ENCODE measurements around the gene ZSCAN23. TPM values are rescaled to one million over a fixed set of nuclear protein-coding genes. Genes with fewer than 3 reads are reported as not detected.

The ZSCAN23 gene
- total and polyA plus RNA-seq, 2 of the 8 experiments (the other 6 are each of a cell fraction or from before 2014, with no cell fraction given): 0.74 to 5.3 TPM

- Histone ChIP-seq H3K23ac (ENCODE audit: insufficient read length) (no peak overlapping the region), H3K14ac (ENCODE audit: insufficient read length) (no peak overlapping the region), H3K79me1 (ENCODE audit: low read depth, low read length) (no peaks in the 10 kb centered on the region), H2BK15ac (ENCODE audit: low read length) (no peak overlapping the region), H3K79me2 (ENCODE audit: control insufficient read depth in 1 of 2, insufficient read depth in 2 of 2, low read length in 2 of 2) (no peaks in the 10 kb centered on the region), H3K4me3 (ENCODE audit: extremely low read depth in 1 of 4, insufficient read depth in 2 of 4, low read depth in 3 of 4, low read length in 4 of 4) (peak overlapping the region; percentile 69 to 80 (median 76)), H2AK5ac (ENCODE audit: low read depth, low read length) (no peak overlapping the region), H3K27ac (ENCODE audit: low read depth, low read length) (no peak overlapping the region), H3K36me3 (ENCODE audit: control insufficient read depth in 2 of 4, insufficient read depth in 4 of 4, low read length in 3 of 4) (no peaks in the 10 kb centered on the region), H3K18ac (ENCODE audit: extremely low read depth, low read length) (no peak overlapping the region; the same call in 1 of the 2 replicates), H3K23me2 (ENCODE audit: low read depth, low read length) (peaks cover 7% of the 10 kb centered on the region), H3K56ac (replicated peaks; ENCODE audit: insufficient read length, low read depth, low read length) (no peak overlapping the region), H2BK120ac (replicated peaks; ENCODE audit: low read depth, low read length) (no peak overlapping the region), H3K4me1 (replicated peaks in 1 of 4; ENCODE audit: control insufficient read depth in 3 of 4, insufficient read depth in 4 of 4, low read length in 3 of 4) (peaks cover 0 to 6% (median 2%) of the 10 kb centered on the region in 4 experiments; a peak in 2 of 7 replicates), H2BK20ac (ENCODE audit: low read length) (no peak overlapping the region), H3K9ac (replicated peaks in 1 of 4; ENCODE audit: extremely low read depth in 1 of 4, low read depth in 3 of 4, low read length in 3 of 4) (peak overlapping the region in 1 of 4 experiments; percentile 61; a peak in 2 of 7 replicates), H4K8ac (ENCODE audit: extremely low read depth, insufficient read depth, low read length) (no peak overlapping the region), H3K4me2 (ENCODE audit: insufficient read depth in 1 of 2, low read depth in 2 of 2, low read length in 2 of 2) (peak overlapping the region; percentile 74 to 91), H2BK5ac (ENCODE audit: low read depth, low read length) (no peak overlapping the region), H2AFZ (ENCODE audit: low read length) (peak overlapping the region; percentile 54; the same call in 1 of the 2 replicates), H4K5ac (ENCODE audit: insufficient read length, low read depth, low read length) (no peak overlapping the region), H2BK12ac (ENCODE audit: low read depth, low read length) (no peak overlapping the region; the same call in 1 of the 2 replicates), H3K4ac (replicated peaks; ENCODE audit: insufficient read length, low read depth, low read length) (no peak overlapping the region), H3K9me3 (ENCODE audit: insufficient read depth in 2 of 2, low read depth in 1 of 2, low read length in 1 of 2) (no peaks in the 10 kb centered on the region), H4K91ac (replicated peaks; ENCODE audit: insufficient read length, low read length) (no peak overlapping the region), H3K27me3 (replicated peaks in 1 of 4; ENCODE audit: control insufficient read depth in 3 of 4, extremely low read depth in 1 of 4, insufficient read depth in 3 of 4, low read length in 3 of 4) (peaks cover 0 to 2% (median 0%) of the 10 kb centered on the region in 4 experiments; a peak in 2 of 7 replicates), H4K20me1 (replicated peaks in 1 of 2; ENCODE audit: control insufficient read depth in 1 of 2, insufficient read depth in 2 of 2, low read length in 2 of 2) (no peaks in the 10 kb centered on the region)
- FAIRE-seq (peak; percentile 77), DNase-seq (ENCODE audit: low read depth in 1 of 2, low spot score in 2 of 2) (peak; percentile 33 to 72)
- 6% methylated on average over 14 of the region's 14 CpGs; no CpG with 5 or more reads in 1 of the 2 experiments for WGBS, 2 experiments (ENCODE audit: extremely low coverage in 1 of 2, insufficient coverage in 1 of 2, insufficient read length in 1 of 2, insufficient replicate concordance in 2 of 2, low coverage in 1 of 2, low lambda C conversion rate in 2 of 2, missing lambda C conversion rate in 1 of 2)
- ChIA-PET POLR2A (ENCODE audit: partially characterized antibody) (interaction anchor here (0.6 to 2.0 kb wide), 22 partner anchors 9 to 270 kb away, joined by 3 to 11 read pairs (median 4); partner anchors contain the start of gene ZSCAN12), CTCF (ENCODE audit: partially characterized antibody) (interaction anchor here (0.8 to 1.4 kb wide), 4 partner anchors 25 to 383 kb away, joined by 3 to 6 read pairs (median 4); no protein-coding TSS in a partner anchor)
- TF ChIP-seq SIN3A (conservative IDR thresholded peaks at IDR 0.05 in 1 of 2, IDR thresholded peaks at IDR 0.05 in 1 of 2; ENCODE audit: low read depth in 1 of 2, low read length in 2 of 2) (no peak), HDAC6 (IDR thresholded peaks at IDR 0.05; ENCODE audit: low read depth, low read length) (no peak), RNF2 (IDR thresholded peaks at IDR 0.05; ENCODE audit: borderline replicate concordance, low read depth, low read length, missing control alignments, poor library complexity, severe bottlenecking) (no peak), HDAC2 (IDR thresholded peaks at IDR 0.05; ENCODE audit: borderline replicate concordance in 1 of 2, low read depth in 2 of 2, low read length in 2 of 2) (no peak), ASH2L (IDR thresholded peaks at IDR 0.05; ENCODE audit: low read length) (peak; percentile 52), TCF12 (IDR thresholded peaks at IDR 0.05; ENCODE audit: low read depth, low read length) (no peak), JUND (IDR thresholded peaks at IDR 0.05; ENCODE audit: low read length) (no peak), TAF1 (IDR thresholded peaks at IDR 0.05; ENCODE audit: low read depth, low read length) (no peak)
- TF ChIP-seq, protein P1, sequence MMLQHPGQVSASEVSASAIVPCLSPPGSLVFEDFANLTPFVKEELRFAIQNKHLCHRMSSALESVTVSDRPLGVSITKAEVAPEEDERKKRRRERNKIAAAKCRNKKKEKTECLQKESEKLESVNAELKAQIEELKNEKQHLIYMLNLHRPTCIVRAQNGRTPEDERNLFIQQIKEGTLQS (IDR thresholded peaks at IDR 0.05; ENCODE audit: insufficient read depth, low read depth, low read length): no peak
- TF ChIP-seq, protein P2, sequence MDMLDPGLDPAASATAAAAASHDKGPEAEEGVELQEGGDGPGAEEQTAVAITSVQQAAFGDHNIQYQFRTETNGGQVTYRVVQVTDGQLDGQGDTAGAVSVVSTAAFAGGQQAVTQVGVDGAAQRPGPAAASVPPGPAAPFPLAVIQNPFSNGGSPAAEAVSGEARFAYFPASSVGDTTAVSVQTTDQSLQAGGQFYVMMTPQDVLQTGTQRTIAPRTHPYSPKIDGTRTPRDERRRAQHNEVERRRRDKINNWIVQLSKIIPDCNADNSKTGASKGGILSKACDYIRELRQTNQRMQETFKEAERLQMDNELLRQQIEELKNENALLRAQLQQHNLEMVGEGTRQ (IDR thresholded peaks at IDR 0.05; ENCODE audit: low read length): no peak
Measured at GRCh38 chr6:28488916-28489365, 45.6 kb upstream of the ZSCAN23 start.

Measured in H1 (cell line).